Activated CD8-positive, alpha-beta memory T cell treated with anti-CD3 and anti-CD28 coated beads for 36 hours (primary cell): Measurements from ENCODE around the gene HCN2. TPM values are rescaled to one million over a fixed set of nuclear protein-coding genes. Genes with fewer than 3 reads are reported as not detected.

ENCODE experiments used
- CTCF ChIA-PET: fragments of 350-600 bp; sonication (Branson Sonifier 250); formaldehyde crosslinking; loops from one replicate; lab custom pipeline; 2021; ENCODE audit warnings: antibody characterized with exemption; lab: Charles Lee
- POLR2A ChIA-PET: fragments of 350-600 bp; sonication (Branson Sonifier 250); formaldehyde crosslinking; loops from one replicate; lab custom pipeline; 2021; ENCODE audit warnings: antibody characterized with exemption; lab: Charles Lee
- total RNA-seq, 2 experiments: library from RNA; stranded (reverse); gene quantifications; one replicate each; pipeline ENCODE4 v1.2.3, GENCODE V29; 2021

The HCN2 gene
- total RNA-seq, 2 experiments from 2014 or later = 0.40 to 0.55 TPM

DNA sequence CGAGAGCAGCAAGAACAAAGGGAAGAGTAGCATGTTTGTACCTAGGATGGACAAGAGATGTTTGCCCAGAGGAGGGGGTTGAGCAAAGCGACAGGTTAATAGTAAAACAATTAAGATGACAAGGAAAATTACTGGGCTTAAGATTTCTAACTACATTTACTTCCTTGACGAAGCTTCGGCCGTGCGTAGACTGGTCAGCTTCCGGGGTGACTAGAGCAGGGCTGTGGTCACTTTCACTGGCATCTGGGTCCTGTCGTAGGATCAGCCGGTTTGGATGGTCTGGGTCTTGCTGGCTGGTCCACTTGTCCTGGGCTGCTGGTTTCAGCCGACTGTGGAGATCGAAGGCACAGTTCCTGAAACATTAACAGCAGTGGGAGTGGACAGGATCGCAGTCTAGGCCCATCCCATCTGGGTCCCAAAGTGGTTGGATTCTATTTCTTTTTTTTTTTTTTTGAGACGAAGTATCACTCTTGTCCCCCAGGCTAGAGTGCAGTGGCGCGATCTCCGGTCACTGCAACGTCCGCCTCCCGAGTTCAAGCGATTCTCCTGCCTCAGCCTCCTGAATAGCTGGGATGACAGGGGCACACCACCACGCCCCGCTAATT is 22.3 kb upstream of the HCN2 start:
- ChIA-PET CTCF (interaction anchor here (1.0 to 1.2 kb wide), 2 partner anchors 35 to 57 kb away, joined by 3 to 4 read pairs; no protein-coding TSS in a partner anchor), POLR2A (no interaction called here)

- POLR2A ChIA-PET = no interaction called here
- CTCF ChIA-PET = no interaction called here
These were observed 19.4 kb upstream of the HCN2 start for GRCh38 chr19:570251-570686.

DNA sequence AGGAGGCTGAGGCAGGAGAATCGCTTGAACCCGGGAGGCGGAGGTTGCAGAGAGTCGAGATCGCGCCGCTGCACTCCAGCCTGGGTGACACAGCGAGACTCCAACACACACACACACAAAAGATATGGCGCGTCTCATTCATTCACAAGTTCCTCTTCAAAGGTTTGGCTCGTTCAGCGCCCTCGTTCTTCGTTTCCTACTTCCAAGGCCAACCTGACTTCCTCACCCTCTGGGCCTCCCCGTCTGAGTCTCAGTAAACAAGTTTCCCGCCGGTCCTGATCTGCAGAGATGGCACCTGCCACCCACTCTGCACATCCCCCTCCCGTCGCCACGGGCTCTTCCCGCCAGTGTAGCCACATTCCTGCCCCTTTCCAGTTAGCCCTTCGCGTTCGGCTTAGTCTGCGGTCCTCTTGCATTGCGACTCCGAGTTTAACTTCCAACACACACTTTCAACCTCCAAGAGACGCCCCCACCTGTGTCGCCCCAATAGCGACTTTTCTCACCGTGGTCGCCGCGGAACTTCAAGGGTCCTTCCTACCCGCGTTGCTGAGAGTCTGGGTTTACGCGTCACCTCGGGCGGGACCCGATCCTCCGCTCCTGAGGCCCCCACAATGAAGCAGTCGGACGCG is 18.6 kb upstream of the HCN2 start:
- ChIA-PET POLR2A (interaction anchor here (1.1 kb wide), 1 partner anchor 39 kb away, joined by 5 read pairs; the partner anchor contains the start of gene CDC34), CTCF (interaction anchor here (1.0 kb wide), 1 partner anchor 40 kb away, joined by 3 read pairs; no protein-coding TSS in a partner anchor)

DNA sequence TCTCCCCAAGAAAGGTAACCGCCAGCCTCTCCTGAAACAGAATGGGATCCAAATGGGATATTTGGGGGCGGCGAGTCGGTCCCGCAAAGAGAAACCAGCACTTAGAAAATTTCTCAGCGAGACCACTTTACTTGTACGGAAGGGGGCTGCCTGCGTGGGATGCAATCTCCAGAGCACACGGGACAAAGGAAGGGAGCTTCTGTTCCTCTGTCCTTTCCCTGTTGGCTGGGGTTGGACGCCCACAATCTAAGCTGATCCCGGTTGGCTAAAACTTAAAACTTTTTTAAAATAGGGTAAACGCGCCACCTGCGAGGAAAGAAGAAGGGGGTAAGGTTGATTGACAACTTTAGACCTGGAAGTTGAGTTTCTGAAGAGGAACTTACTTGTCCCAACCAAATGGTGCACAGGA is 18.1 kb upstream of the HCN2 start:
- CTCF ChIA-PET = interaction anchor here (1.0 kb wide), 1 partner anchor 39 kb away, joined by 3 read pairs; no protein-coding TSS in a partner anchor
- POLR2A ChIA-PET = interaction anchor here (0.7 to 1.1 kb wide), 4 partner anchors 27 to 92 kb away, joined by 3 to 5 read pairs (median 4); partner anchors contain the start of genes CDC34 and RNF126

- POLR2A ChIA-PET = interaction anchor here (0.7 to 1.1 kb wide), 6 partner anchors 28 to 91 kb away, joined by 3 to 5 read pairs (median 4); partner anchors contain the start of genes CDC34 and RNF126
- CTCF ChIA-PET = interaction anchor here (0.6 to 1.3 kb wide), 5 partner anchors 10 to 103 kb away, joined by 3 read pairs; partner anchors contain the start of gene FSTL3
These were observed 17.4 kb upstream of the HCN2 start, which contains the start of gene BSG for GRCh38 chr19:572140-572742. BSG (plus strand) TSS chr19:572596; CDS start chr19:572635, 39 bp downstream.

DNA sequence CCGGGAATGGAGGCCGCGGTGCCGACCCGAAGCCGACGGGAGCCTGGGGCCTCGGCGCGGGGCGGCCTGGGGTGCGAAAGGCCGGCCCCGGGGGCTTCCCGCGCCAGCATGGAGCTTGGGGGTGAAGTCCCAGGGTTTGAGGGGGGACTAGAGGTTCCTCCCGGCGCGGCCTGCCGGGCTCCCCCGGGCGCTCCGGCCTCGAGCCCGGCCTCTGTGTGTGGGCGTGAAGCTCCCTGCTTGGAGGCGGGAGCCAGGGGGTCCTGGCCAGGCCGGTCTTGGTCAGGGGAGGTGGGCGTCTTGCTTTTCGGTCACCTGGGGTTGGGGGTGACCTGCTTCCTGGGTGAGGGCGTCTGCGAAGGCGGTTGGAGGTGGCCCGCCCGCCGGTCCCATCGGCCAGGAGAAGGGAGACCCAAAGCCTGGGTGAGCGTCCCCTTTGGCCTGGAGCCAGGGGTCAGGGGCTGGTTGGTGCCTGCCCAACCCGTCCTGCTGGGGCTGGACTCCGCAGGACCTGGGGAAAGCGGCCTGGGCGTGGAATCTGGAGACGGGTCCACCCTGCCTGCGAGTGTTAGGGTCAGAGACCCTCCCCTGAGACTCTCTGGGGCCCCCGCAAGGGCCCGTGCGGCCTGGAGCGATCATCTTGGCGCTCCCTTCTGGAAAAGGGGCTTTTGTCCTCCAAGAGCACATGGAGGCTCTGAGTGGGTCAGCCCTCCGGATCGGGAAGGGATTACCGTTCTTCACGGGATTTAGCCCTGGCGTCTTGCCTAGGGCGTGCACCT is 16.8 kb upstream of the HCN2 start:
- POLR2A ChIA-PET = interaction anchor here (0.7 to 0.8 kb wide), 2 partner anchors 42 to 66 kb away, joined by 3 to 4 read pairs; partner anchors contain the start of gene CDC34
- CTCF ChIA-PET = interaction anchor here (0.6 to 1.3 kb wide), 4 partner anchors 9 to 103 kb away, joined by 3 read pairs; partner anchors contain the start of gene FSTL3

DNA sequence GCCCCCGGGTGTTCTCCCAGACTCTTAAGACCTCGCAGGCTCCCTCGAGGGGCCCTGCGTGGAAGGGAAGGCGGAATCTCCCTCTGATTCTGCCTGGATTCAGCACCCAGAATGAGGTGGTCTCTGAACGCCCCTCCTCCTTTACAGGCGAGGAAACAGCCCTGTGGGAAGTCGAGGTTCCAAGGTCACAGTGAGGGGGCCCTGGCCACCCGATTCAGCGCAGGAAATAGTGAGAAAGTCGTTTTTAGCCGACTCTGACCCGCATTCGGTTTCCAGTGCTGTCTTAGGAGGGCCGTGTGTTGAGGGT is 16.2 kb upstream of the HCN2 start:
- ChIA-PET CTCF (interaction anchor here (0.6 to 0.7 kb wide), 2 partner anchors 588 to 1034 kb away, joined by 3 read pairs; no protein-coding TSS in a partner anchor), POLR2A (interaction anchor here (0.6 to 0.7 kb wide), 2 partner anchors 38 to 1847 kb away, joined by 3 to 5 read pairs; no protein-coding TSS in a partner anchor)

- POLR2A ChIA-PET = interaction anchor here (0.5 to 0.8 kb wide), 2 partner anchors 12 to 31 kb away, joined by 3 to 5 read pairs; no protein-coding TSS in a partner anchor
- CTCF ChIA-PET = interaction anchor here (0.7 kb wide), 1 partner anchor 253 kb away, joined by 3 read pairs; the partner anchor contains the start of gene AZU1
These were observed 14.8 kb upstream of the HCN2 start for GRCh38 chr19:574658-575526.

DNA sequence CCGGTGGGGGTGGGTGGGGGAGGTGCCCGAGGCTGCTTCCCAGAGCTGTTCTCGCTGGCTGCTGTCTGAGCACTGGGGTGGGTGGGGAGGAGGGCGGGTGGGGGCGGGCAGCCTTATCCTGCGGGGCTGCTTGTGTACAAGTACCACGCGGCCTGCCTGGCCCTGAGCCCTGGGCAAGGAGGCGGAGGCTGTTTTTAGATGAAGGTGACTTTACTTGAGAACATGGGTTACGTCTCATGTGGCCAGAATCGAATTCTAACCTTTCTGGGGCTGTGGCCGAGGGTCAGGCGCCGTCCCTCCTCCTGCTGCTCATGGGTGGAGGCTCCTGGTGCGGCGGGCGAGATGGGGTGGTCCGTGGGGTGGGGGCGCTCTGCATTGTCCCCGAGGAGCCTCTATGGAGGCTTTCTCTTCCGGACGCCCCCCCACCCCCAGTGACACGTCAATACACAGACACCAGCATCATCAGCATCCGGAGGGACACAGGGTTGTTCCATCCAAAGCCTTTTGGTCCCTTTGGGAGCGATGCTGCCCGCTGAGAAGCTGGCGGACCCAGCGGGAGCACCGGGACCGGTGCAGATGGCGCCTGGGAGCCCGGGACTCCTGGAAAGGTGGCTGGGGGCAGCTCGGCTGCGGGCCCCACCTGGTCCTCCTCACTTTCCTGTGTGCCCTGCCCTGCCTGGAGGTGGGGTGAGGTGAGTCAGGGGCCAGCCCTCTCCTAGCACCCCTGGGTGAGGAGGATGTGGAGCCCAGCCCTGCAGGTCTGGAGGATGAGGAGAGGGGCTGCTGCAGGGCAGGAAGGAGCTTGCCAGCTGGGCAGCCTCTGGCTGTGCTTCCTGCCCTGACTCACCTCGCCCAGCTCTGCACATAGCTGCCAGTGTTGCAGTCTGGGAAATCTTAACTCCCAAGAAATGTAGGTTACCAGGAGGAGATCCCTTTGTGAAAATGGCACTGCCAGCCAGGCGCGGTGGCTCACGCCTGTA is 13.9 kb upstream of the HCN2 start:
- ChIA-PET POLR2A (no interaction called here), CTCF (interaction anchor here (1.5 kb wide), 1 partner anchor 13 kb away, joined by 4 read pairs; no protein-coding TSS in a partner anchor)

DNA sequence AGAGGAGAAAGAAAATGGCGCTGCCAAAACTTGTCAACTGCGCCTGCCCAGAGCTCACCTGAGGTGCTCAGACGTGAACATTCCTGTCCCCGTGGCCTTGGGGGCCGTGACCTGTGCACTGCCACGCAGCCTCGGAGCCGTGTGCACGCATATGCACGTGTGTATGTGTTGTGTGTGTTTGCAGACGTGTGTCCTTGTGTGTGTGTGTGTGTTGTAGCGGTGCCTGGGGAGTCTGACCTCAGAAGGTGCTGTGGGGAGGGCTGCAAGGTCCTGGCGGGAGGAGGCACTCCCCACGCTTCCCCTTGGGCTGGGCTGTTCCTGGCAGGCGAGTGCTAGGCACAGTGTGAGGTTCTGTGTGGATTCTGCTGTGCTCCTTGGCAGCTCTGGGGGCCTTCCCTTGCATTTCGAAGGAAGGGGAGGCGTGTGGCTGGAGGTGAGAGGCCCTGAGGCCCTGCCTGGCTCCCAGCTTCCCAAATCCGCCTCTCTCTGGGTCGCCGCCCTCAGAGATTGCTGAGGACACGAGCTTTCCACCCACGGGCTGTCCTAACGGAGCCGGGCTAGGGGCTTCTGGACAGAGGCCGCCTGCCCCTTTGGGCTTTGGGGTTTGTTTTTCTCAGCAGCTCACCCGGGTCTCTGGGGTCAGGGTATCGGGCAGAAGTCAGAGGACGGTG is 12.8 kb upstream of the HCN2 start:
- ChIA-PET CTCF (interaction anchor here (1.5 kb wide), 2 partner anchors 12 to 44 kb away, joined by 3 to 4 read pairs; no protein-coding TSS in a partner anchor), POLR2A (no interaction called here)

DNA sequence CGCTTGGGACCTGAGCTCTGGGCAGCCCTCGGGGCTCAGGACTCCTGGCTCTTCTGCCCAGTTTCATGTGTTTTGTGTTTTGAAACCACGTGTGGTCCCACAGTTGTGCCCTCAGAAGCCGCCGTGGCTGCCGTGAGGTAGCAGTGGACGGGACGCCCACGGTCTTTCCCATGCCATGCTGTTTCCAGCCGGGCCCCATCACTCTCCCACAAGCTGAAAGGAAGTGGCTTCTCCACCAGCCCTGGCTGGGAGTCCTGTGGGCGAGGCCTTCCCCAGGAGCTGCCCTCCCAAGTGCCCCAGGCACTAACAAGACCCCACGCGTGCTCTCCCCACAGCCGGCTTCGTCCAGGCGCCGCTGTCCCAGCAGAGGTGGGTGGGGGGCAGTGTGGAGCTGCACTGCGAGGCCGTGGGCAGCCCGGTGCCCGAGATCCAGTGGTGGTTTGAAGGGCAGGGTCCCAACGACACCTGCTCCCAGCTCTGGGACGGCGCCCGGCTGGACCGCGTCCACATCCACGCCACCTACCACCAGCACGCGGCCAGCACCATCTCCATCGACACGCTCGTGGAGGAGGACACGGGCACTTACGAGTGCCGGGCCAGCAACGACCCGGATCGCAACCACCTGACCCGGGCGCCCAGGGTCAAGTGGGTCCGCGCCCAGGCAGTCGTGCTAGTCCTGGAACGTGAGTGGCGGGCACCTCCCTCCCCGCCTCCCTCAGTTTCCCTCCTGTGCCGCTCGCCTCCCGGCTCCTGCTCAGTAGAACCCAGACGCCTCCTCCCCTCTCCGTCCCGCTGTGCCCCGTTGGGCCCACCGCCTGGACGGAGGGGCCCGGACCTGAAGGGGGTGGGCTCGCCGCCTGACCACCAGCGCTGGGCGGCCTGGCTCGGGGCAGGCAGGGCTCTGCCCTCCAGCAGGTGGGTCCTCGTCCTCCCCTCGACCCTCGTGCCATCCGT is 12.0 kb upstream of the HCN2 start:
- ChIA-PET POLR2A (no interaction called here), CTCF (interaction anchor here (0.5 to 1.5 kb wide), 4 partner anchors 11 to 193 kb away, joined by 3 to 4 read pairs (median 3); no protein-coding TSS in a partner anchor)

DNA sequence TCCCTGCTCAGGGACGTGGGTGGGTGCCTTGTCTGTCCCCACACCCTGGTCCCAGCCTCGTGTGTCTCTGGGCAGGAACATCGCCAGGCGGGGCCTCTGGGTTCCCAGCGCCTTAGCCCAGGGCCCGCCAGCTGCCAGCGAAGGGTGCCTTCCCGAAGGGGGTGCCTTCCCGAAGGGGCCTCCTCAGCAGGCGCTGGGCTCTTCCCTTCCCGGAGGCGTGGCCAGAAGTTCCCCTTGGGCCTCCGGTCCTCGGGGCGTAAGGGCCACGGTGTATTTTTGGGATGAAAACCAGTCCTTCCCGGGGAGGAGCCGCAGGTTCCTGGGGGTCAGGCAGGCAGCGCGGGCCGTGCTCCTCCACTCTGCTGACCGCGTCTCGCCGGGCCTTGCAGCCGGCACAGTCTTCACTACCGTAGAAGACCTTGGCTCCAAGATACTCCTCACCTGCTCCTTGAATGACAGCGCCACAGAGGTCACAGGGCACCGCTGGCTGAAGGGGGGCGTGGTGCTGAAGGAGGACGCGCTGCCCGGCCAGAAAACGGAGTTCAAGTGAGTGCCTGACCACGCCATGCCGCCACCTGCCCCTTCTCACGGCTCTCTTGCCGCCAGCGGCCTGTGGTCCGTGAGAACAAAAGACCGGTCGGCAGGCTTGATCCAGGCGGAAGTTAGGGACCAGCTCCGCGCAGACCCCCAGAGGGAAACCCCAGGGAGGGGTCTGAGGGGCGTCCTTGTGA is 10.4 kb upstream of the HCN2 start:
- ChIA-PET POLR2A (no interaction called here), CTCF (no interaction called here)

DNA sequence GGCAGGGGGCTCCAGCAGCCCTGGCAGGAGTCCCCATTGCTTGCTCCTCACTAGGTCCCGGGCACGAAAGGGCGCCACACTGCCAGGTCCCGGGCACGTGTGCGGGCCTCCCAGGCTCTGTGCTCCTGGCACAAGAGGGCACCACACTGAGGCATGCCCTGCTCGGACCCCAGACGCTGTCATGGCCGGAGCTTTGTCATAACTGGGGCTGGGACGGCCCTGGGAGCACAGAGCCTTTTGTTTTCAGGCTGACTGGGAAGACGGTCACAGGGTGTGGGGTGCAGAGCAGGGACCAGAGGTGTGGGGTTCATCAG is 9.9 kb upstream of the HCN2 start:
- ChIA-PET POLR2A (no interaction called here), CTCF (no interaction called here)

GRCh38 chr19:580274-580835 is 9.3 kb upstream of the HCN2 start:
- ChIA-PET CTCF (no interaction called here), POLR2A (no interaction called here)
